ENCODE data around the gene STARD3. TPM values are rescaled to one million over a fixed set of nuclear protein-coding genes. Genes with fewer than 3 reads are reported as not detected.

The STARD3 gene
- total and polyA plus RNA-seq, 2 of the 13 experiments (the other 11 are each of a cell fraction or from before 2014, with no cell fraction given), result 34.6 to 100 TPM

- 48% methylated on average over 66 of the region's 102 CpGs for WGBS (ENCODE audit: low lambda C conversion rate)
- Histone ChIP-seq H2AFZ (ENCODE audit: low read length) (no peak overlapping the region), H3K9ac (ENCODE audit: insufficient read depth, low read depth, low read length) (no peak overlapping the region), H3K4me1 (ENCODE audit: insufficient read depth, low read length) (no peaks in the 10 kb centered on the region), H3K36me3 (replicated peaks in 1 of 2; ENCODE audit: control insufficient read depth in 1 of 2, insufficient read depth in 2 of 2, low read length in 2 of 2) (no peaks in the 10 kb centered on the region), H3K4me2 (ENCODE audit: low read depth, low read length) (no peak overlapping the region), H3K27ac (ENCODE audit: extremely low read length, insufficient read depth, low read length) (no peak overlapping the region), H3K9me3 (ENCODE audit: low read length) (no peaks in the 10 kb centered on the region), H3K27me3 (ENCODE audit: control insufficient read depth in 1 of 2, insufficient read depth in 2 of 2, low read length in 2 of 2) (peaks cover 37 to 86% of the 10 kb centered on the region in 2 experiments), H3K4me3 (replicated peaks in 1 of 3; ENCODE audit: insufficient read depth in 1 of 3, low read depth in 2 of 3, low read length in 3 of 3) (no peak overlapping the region), H3K79me2 (ENCODE audit: insufficient read depth, low read length) (no peaks in the 10 kb centered on the region), H4K20me1 (ENCODE audit: insufficient read depth, low read length) (peaks cover 9% of the 10 kb centered on the region; the same call in 1 of the 2 replicates)
- no peak for TF ChIP-seq EEA1 (CRISPR knock-in tag; IDR thresholded peaks at IDR 0.05; ENCODE audit: borderline replicate concordance)
- peak; percentile 86; the same call in 1 of the 2 replicates for TF ChIP-seq EZH2 (conservative IDR thresholded peaks at IDR 0.05; ENCODE audit: low read depth, low read length)
- TF ChIP-seq ZNF3 (CRISPR knock-in tag; IDR thresholded peaks at IDR 0.05), result no peak
- no peak for TF ChIP-seq ZFP82 (CRISPR knock-in tag; IDR thresholded peaks at IDR 0.05; ENCODE audit: borderline replicate concordance)
- no peak for TF ChIP-seq TRIM24 (CRISPR knock-in tag; IDR thresholded peaks at IDR 0.05)
- no peak for TF ChIP-seq ZNF20 (CRISPR knock-in tag; IDR thresholded peaks at IDR 0.05)
- TF ChIP-seq NR0B2 (CRISPR knock-in tag; IDR thresholded peaks at IDR 0.05), result no peak
- no peak for TF ChIP-seq KLF6 (CRISPR knock-in tag; IDR thresholded peaks at IDR 0.05)
- TF ChIP-seq ZMAT5 (CRISPR knock-in tag; IDR thresholded peaks at IDR 0.05; ENCODE audit: borderline replicate concordance, low read depth), result no peak
- intact Hi-C loops (cut with micrococcal nuclease; ENCODE audit: unreplicated experiment) (no loop called here), in situ Hi-C loops (cut with HindIII; ENCODE audit: extremely low pct_ligation_motif_present, low pct_unique_long_range_greater_than_20kb) (no loop called here)
- ChIA-PET CTCF (ENCODE audit: low intra/inter-chr PET ratio, low total read pairs) (no interaction called here), POLR2A (no interaction called here)
- no peak for FAIRE-seq
- BruUV-seq (replicated peaks), result no TSS peak
- DNase-seq (ENCODE audit: low spot score), result no peak
- ATAC-seq, result peak; percentile 11
Measured at GRCh38 chr17:39605492-39606433, 31.2 kb upstream of the STARD3 start.

All from HepG2 (cell line).